ENCODE measurements around the gene MAP3K6. TPM values are rescaled to one million over a fixed set of nuclear protein-coding genes. Genes with fewer than 3 reads are reported as not detected.
A peak's percentile ranks its signal among the peaks of the same experiment; 100 is the strongest.

MAP3K6 gene
- total and polyA plus RNA-seq, 2 of the 13 experiments (the other 11 are each of a cell fraction or from before 2014, with no cell fraction given), result 2.7 to 3.2 TPM

DNA sequence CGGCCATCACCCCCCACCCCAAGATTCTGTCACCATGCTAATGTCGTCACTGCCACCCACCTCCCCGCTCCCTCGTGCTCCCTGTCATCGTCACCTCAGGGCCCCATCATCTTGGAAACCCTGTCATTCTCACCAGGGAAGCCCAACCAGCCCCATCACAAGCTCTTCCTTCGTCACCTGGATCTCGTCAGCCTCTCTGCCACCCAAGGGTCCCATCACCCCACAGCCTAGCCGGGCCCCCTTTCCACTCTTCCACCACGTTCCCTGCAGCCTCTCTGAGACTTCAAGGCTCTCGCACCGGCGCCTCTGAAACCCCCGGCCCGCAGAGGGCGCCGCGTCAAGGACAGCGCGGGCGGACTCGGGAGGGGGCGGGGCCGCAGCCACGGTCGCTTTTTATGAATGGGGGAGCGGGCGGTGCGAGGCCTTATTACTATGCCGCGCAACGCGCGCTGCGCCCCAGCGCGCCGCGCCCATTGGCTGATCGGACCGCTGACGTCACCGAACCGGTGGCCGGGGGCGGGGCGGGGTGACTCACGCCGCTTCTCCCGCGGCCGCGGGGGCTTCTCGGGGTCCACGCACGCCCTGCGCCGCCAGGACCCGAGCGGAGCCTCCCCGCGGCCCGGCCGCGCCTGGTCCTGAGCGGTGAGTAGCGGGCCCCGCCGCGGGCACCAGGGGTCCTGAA is 25.5 kb upstream of the MAP3K6 start, which contains the start of gene GPR3 (continued):
- TF ChIP-seq, protein P1, sequence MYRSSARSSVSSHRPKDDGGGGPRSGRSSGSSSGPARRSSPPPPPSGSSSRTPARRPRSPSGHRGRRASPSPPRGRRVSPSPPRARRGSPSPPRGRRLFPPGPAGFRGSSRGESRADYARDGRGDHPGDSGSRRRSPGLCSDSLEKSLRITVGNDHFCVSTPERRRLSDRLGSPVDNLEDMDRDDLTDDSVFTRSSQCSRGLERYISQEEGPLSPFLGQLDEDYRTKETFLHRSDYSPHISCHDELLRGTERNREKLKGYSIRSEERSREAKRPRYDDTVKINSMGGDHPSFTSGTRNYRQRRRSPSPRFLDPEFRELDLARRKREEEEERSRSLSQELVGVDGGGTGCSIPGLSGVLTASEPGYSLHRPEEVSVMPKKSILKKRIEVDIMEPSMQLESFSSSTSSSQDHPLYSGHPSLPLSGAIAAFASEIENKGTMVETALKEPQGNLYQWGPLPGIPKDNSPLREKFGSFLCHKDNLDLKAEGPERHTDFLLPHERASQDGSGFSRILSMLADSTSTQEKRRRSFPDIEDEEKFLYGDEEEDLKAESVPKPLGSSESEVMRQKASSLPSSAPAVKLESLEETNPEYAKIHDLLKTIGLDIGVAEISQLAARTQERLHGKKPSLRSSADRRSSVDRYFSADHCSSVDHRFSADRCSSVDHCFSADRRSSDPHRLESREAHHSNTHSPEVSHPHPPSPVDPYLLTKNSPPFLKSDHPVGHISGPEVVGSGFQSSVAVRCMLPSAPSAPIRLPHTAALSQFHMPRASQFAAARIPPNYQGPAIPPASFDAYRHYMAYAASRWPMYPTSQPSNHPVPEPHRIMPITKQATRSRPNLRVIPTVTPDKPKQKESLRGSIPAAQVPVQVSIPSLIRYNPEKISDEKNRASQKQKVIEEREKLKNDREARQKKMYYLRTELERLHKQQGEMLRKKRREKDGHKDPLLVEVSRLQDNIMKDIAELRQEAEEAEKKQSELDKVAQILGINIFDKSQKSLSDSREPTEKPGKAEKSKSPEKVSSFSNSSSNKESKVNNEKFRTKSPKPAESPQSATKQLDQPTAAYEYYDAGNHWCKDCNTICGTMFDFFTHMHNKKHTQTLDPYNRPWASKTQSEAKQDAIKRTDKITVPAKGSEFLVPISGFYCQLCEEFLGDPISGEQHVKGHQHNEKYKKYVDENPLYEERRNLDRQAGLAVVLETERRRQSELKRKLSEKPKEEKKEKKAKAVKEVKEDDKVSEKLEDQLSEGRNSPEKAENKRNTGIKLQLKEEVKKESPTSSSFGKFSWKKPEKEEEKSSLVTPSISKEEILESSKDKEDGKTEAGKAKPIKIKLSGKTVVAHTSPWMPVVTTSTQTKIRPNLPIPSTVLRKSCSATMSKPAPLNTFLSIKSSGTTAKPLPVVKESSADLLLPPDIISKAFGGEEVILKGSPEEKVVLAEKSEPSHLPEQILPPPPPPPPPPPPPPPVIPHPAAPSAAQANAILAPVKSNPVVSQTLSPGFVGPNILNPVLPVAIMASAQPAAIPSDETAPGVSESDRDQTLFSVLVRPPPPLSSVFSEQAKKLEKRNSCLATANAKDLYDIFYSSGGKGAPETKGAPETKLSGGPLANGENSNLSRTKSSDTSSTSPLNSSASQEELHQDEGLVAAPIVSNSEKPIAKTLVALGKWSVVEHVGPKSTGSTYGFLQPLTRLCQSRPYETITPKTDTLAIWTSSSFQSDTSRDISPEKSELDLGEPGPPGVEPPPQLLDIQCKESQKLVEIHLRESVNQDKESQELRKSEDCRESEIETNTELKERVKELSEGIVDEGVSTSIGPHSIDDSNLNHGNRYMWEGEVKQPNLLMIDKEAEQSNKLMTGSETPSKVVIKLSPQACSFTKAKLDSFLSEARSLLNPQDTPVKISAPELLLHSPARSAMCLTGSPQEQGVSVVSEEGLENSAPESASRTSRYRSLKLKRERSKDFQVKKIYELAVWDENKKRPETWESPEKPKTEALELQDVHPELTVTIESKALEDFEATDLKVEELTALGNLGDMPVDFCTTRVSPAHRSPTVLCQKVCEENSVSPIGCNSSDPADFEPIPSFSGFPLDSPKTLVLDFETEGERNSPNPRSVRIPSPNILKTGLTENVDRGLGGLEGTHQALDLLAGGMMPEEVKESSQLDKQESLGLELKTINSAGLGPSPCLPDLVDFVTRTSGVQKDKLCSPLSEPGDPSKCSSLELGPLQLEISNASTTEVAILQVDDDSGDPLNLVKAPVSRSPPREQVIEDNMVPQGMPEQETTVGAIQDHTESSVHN (CRISPR knock-in tag; IDR thresholded peaks at IDR 0.05), result 0 out of 2 replicates have a peak, but pooled peaks have one; percentile 37
- TF ChIP-seq ZNF281 (CRISPR knock-in tag; IDR thresholded peaks at IDR 0.05; ENCODE audit: borderline replicate concordance) (peak; percentile 66; the same call in 1 of the 2 replicates), ZNF280B (CRISPR knock-in tag; IDR thresholded peaks at IDR 0.05; ENCODE audit: borderline replicate concordance) (no peak), ZNF530 (CRISPR knock-in tag; IDR thresholded peaks at IDR 0.05; ENCODE audit: low read depth) (no peak), ZNF616 (CRISPR knock-in tag; IDR thresholded peaks at IDR 0.05; ENCODE audit: low read depth) (no peak), ZNF333 (CRISPR knock-in tag; IDR thresholded peaks at IDR 0.05; ENCODE audit: borderline replicate concordance) (no peak), NFIB (CRISPR knock-in tag; IDR thresholded peaks at IDR 0.05; ENCODE audit: borderline replicate concordance) (no peak), POLR2G (IDR thresholded peaks at IDR 0.05; ENCODE audit: low read depth, low read length) (peak; percentile 41; the same call in 1 of the 2 replicates), PAF1 (CRISPR knock-in tag; IDR thresholded peaks at IDR 0.05) (no peak), MYC (CRISPR knock-in tag; IDR thresholded peaks at IDR 0.05; ENCODE audit: borderline replicate concordance) (peak; percentile 45; the same call in 1 of the 2 replicates), NFE2L2 (IDR thresholded peaks at IDR 0.05; ENCODE audit: low read length) (no peak)
- TF ChIP-seq, protein P2, sequence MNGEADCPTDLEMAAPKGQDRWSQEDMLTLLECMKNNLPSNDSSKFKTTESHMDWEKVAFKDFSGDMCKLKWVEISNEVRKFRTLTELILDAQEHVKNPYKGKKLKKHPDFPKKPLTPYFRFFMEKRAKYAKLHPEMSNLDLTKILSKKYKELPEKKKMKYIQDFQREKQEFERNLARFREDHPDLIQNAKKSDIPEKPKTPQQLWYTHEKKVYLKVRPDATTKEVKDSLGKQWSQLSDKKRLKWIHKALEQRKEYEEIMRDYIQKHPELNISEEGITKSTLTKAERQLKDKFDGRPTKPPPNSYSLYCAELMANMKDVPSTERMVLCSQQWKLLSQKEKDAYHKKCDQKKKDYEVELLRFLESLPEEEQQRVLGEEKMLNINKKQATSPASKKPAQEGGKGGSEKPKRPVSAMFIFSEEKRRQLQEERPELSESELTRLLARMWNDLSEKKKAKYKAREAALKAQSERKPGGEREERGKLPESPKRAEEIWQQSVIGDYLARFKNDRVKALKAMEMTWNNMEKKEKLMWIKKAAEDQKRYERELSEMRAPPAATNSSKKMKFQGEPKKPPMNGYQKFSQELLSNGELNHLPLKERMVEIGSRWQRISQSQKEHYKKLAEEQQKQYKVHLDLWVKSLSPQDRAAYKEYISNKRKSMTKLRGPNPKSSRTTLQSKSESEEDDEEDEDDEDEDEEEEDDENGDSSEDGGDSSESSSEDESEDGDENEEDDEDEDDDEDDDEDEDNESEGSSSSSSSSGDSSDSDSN (CRISPR knock-in tag; IDR thresholded peaks at IDR 0.05), result 0 out of 2 replicates have a peak, but pooled peaks have one; percentile 11
